Measurements from ENCODE around the gene TTC9B. TPM values are rescaled to one million over a fixed set of nuclear protein-coding genes. Genes with fewer than 3 reads are reported as not detected.

Gene TTC9B
- total and polyA plus RNA-seq, 2 of the 13 experiments (the other 11 are each of a cell fraction or from before 2014, with no cell fraction given): not detected

DNA sequence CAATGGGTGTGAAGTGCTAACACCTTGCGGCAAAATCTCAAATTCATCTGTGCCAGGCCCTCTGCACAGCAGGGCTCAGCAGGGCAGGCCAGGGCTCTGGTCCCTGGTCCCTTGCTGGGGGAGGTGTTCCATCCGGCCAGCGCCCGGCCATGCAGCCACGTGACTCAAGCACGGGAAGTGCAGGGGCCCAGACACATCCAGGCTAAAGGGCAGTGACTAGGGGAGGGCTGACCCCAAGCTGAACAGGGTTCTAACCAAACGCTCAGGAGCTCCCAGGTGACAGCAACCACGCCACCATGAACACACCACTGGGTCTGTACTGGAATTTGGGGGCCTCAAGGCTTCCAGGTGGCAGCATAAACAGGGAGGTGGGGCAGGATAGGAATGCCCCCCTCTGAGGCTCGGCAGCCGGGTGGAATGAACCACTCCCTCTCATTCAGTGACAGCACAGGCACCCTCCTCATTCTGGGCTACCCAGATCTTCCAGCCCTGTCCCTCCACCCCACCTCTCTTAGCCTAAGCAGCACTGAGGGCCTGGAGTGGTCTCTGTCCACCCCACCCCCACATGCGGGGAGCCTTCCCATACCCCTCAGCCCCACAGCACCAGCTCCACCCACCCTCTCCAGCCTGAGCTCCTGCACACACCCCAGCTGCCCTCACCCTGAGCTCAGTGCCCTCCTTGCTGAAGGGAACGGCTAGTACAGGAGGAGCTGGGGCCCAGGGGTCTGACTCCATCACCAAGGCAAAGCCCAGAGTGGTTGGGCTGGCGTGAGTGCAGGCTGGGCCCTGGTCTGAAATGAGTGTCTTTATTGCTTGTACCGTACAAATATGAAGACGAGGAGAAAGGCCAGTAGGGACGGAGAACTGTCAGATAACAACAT lies 13.6 kb upstream of the TTC9B start (continued):
- TF ChIP-seq, protein P1, sequence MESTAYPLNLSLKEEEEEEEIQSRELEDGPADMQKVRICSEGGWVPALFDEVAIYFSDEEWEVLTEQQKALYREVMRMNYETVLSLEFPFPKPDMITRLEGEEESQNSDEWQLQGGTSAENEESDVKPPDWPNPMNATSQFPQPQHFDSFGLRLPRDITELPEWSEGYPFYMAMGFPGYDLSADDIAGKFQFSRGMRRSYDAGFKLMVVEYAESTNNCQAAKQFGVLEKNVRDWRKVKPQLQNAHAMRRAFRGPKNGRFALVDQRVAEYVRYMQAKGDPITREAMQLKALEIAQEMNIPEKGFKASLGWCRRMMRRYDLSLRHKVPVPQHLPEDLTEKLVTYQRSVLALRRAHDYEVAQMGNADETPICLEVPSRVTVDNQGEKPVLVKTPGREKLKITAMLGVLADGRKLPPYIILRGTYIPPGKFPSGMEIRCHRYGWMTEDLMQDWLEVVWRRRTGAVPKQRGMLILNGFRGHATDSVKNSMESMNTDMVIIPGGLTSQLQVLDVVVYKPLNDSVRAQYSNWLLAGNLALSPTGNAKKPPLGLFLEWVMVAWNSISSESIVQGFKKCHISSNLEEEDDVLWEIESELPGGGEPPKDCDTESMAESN (CRISPR knock-in tag; conservative IDR thresholded peaks at IDR 0.05): no peak
- peak; percentile 79; the same call in 1 of the 2 replicates for TF ChIP-seq GATA4 (IDR thresholded peaks at IDR 0.05; ENCODE audit: borderline replicate concordance, low read depth)
- peak; percentile 72; the same call in 1 of the 2 replicates for TF ChIP-seq ZBTB7B (CRISPR knock-in tag; IDR thresholded peaks at IDR 0.05)
- TF ChIP-seq, protein P2, sequence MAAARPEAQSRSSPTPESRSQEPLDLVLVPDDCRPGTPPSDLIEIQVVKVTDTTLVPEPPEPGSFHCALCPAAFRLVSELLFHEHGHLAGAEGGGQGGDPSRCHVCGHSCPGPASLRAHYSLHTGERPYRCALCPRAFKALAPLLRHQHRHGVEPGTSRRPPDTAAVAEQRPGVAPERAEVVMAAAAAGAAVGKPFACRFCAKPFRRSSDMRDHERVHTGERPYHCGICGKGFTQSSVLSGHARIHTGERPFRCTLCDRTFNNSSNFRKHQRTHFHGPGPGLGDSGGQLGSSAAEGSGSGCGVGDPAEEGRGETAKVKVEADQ (CRISPR knock-in tag; IDR thresholded peaks at IDR 0.05; ENCODE audit: borderline replicate concordance): no peak
- TF ChIP-seq, protein P3, sequence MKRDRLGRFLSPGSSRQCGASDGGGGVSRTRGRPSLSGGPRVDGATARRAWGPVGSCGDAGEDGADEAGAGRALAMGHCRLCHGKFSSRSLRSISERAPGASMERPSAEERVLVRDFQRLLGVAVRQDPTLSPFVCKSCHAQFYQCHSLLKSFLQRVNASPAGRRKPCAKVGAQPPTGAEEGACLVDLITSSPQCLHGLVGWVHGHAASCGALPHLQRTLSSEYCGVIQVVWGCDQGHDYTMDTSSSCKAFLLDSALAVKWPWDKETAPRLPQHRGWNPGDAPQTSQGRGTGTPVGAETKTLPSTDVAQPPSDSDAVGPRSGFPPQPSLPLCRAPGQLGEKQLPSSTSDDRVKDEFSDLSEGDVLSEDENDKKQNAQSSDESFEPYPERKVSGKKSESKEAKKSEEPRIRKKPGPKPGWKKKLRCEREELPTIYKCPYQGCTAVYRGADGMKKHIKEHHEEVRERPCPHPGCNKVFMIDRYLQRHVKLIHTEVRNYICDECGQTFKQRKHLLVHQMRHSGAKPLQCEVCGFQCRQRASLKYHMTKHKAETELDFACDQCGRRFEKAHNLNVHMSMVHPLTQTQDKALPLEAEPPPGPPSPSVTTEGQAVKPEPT (CRISPR knock-in tag; IDR thresholded peaks at IDR 0.05; ENCODE audit: low read depth): no peak; the same call in 1 of the 2 replicates
- TF ChIP-seq ZBTB38 (CRISPR knock-in tag; IDR thresholded peaks at IDR 0.05): peak; percentile 59; the same call in 1 of the 2 replicates
- TF ChIP-seq AKAP8 (CRISPR knock-in tag; IDR thresholded peaks at IDR 0.05): peak; percentile 98
- TF ChIP-seq GZF1 (CRISPR knock-in tag; IDR thresholded peaks at IDR 0.05): no peak
- no peak for TF ChIP-seq ZNF382 (CRISPR knock-in tag; IDR thresholded peaks at IDR 0.05; ENCODE audit: borderline replicate concordance)
- TF ChIP-seq ZNF207 (IDR thresholded peaks at IDR 0.05; ENCODE audit: borderline replicate concordance): no peak
- TF ChIP-seq, protein P4, sequence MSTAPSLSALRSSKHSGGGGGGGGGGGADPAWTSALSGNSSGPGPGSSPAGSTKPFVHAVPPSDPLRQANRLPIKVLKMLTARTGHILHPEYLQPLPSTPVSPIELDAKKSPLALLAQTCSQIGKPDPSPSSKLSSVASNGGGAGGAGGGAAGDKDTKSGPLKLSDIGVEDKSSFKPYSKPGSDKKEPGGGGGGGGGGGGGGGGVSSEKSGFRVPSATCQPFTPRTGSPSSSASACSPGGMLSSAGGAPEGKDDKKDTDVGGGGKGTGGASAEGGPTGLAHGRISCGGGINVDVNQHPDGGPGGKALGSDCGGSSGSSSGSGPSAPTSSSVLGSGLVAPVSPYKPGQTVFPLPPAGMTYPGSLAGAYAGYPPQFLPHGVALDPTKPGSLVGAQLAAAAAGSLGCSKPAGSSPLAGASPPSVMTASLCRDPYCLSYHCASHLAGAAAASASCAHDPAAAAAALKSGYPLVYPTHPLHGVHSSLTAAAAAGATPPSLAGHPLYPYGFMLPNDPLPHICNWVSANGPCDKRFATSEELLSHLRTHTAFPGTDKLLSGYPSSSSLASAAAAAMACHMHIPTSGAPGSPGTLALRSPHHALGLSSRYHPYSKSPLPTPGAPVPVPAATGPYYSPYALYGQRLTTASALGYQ (CRISPR knock-in tag; IDR thresholded peaks at IDR 0.05): peak; percentile 50; the same call in 1 of the 2 replicates
- TF ChIP-seq ARNT2 (CRISPR knock-in tag; IDR thresholded peaks at IDR 0.05; ENCODE audit: low read depth): no peak; the same call in 1 of the 2 replicates
- TF ChIP-seq, protein P5, sequence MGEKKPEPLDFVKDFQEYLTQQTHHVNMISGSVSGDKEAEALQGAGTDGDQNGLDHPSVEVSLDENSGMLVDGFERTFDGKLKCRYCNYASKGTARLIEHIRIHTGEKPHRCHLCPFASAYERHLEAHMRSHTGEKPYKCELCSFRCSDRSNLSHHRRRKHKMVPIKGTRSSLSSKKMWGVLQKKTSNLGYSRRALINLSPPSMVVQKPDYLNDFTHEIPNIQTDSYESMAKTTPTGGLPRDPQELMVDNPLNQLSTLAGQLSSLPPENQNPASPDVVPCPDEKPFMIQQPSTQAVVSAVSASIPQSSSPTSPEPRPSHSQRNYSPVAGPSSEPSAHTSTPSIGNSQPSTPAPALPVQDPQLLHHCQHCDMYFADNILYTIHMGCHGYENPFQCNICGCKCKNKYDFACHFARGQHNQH (CRISPR knock-in tag; IDR thresholded peaks at IDR 0.05): peak; percentile 87
- TF ChIP-seq ZNF782 (CRISPR knock-in tag; IDR thresholded peaks at IDR 0.05; ENCODE audit: borderline replicate concordance): peak; percentile 83; the same call in 1 of the 2 replicates
- TF ChIP-seq ETV5 (CRISPR knock-in tag; IDR thresholded peaks at IDR 0.05; ENCODE audit: borderline replicate concordance): peak; percentile 93
- TF ChIP-seq PRPF4 (IDR thresholded peaks at IDR 0.05; ENCODE audit: low read depth, low read length, poor library complexity, severe bottlenecking): no peak
- TF ChIP-seq, protein P6, sequence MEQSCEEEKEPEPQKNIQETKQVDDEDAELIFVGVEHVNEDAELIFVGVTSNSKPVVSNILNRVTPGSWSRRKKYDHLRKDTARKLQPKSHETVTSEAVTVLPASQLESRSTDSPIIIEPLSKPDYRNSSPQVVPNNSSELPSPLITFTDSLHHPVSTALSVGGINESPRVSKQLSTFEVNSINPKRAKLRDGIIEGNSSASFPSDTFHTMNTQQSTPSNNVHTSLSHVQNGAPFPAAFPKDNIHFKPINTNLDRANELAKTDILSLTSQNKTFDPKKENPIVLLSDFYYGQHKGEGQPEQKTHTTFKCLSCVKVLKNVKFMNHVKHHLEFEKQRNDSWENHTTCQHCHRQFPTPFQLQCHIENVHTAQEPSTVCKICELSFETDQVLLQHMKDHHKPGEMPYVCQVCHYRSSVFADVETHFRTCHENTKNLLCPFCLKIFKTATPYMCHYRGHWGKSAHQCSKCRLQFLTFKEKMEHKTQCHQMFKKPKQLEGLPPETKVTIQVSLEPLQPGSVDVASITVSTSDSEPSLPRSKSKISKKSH (CRISPR knock-in tag; IDR thresholded peaks at IDR 0.05; ENCODE audit: borderline replicate concordance): peak; percentile 17; the same call in 1 of the 2 replicates
- no peak for TF ChIP-seq ZNF10 (CRISPR knock-in tag; IDR thresholded peaks at IDR 0.05; ENCODE audit: borderline replicate concordance, low read depth)
